K562 (cell line): ENCODE measurements around the gene GAPDH. TPM values are rescaled to one million over a fixed set of nuclear protein-coding genes. Genes with fewer than 3 reads are reported as not detected.

Experiments used
- ATAC-seq: fragments of 200-7000 bp; cut with Tn5 transposase; 3 replicates; pipeline ENCODE4 v1.9.1; 2020; ENCODE audit warnings: moderate library complexity
- BruUV-seq: library from RNA; stranded (reverse); fragments of 400-500 nt; replicated peaks from 2 replicates; lab custom pipeline; 2021; lab: Mats Ljungman, UMichigan
- CTCF ChIA-PET: fragments of 300-600 bp; formaldehyde crosslinking; extraction: SDS; loops from one replicate; lab custom pipeline; 2021; ENCODE audit warnings: low intra/inter-chr PET ratio; lab: Yijun Ruan, JAX
- POLR2A ChIA-PET: fragments of 300-600, 350-650 bp; sonication (Branson Sonifier 250); formaldehyde crosslinking; extraction: SDS; loops from one replicate; lab custom pipeline; 2021; ENCODE audit warnings: antibody characterized with exemption, inconsistent platforms; lab: Yijun Ruan, JAX
- DNase-seq, 4 experiments: peaks; one replicate each; pipeline versions ENCODE4 v3.0.0 to v3.0.0-alpha.2; 2011 to 2018; ENCODE audit warnings: low spot score in 3 of 4, mixed read lengths in 3 of 4; ENCODE audit errors: extremely low read depth in 1 of 4
- FAIRE-seq: peaks from 2 replicates; lab custom pipeline; 2011; peaks lifted over from hg19 to GRCh38; lab: Jason Lieb, UNC
- H2AFZ ChIP-seq: 2 replicates; pipeline ENCODE4 v1.6.0; 2011; ENCODE audit warnings: low read depth, low read length, control low read depth, inconsistent platforms
- H3K27ac ChIP-seq: fragments of 200-600 bp; 3 replicates; pipeline ENCODE4 v1.8.0; 2011; ENCODE audit warnings: low read depth, mild to moderate bottlenecking, control low read depth, inconsistent platforms, low read length, moderate library complexity, mixed read lengths; ENCODE audit errors: extremely low read depth
- H3K27me3 ChIP-seq, 2 experiments: fragments of 300-600 bp in 1 of 2; 2 replicates in 1 of 2; 3 replicates in 1 of 2; pipeline versions ENCODE4 v1.6.0 to v1.8.0; 2011; ENCODE audit warnings: inconsistent platforms in 2 of 2, low read length in 2 of 2, mild to moderate bottlenecking in 1 of 2, mixed read lengths in 1 of 2, moderate library complexity in 1 of 2; ENCODE audit not compliant: control insufficient read depth in 2 of 2, insufficient read depth in 2 of 2
- H3K36me3 ChIP-seq: fragments of 300-600 bp; 3 replicates; pipeline ENCODE4 v1.8.0; 2011; ENCODE audit warnings: mild to moderate bottlenecking, low read length, inconsistent platforms; ENCODE audit not compliant: control insufficient read depth, insufficient read depth
- H3K4me1 ChIP-seq, 2 experiments: fragments of 200-600 bp in 1 of 2; replicated peaks in 1 of 2; 2 replicates in 1 of 2; 3 replicates in 1 of 2; pipeline versions ENCODE4 v1.5.1 to v1.8.0; 2011; ENCODE audit warnings: inconsistent platforms in 2 of 2, low read length in 2 of 2, mild to moderate bottlenecking in 1 of 2, mixed read lengths in 1 of 2, moderate library complexity in 1 of 2; ENCODE audit not compliant: control insufficient read depth in 2 of 2, insufficient read depth in 2 of 2
- H3K4me2 ChIP-seq: 2 replicates; pipeline ENCODE4 v1.6.1; 2011; ENCODE audit warnings: low read length, control low read depth, inconsistent platforms, mixed read lengths; ENCODE audit not compliant: insufficient read depth
- H3K4me3 ChIP-seq: fragments of 200-600 bp; sonication (generic), shearing (Covaris generic); 2 replicates; pipeline ENCODE4 v1.5.1; 2016; ENCODE audit warnings: control low read depth, inconsistent platforms
- H3K79me2 ChIP-seq: fragments of 200-600 bp; 3 replicates; pipeline ENCODE4 v1.8.0; 2011; ENCODE audit warnings: low read length, inconsistent platforms; ENCODE audit not compliant: control insufficient read depth, insufficient read depth
- H3K9ac ChIP-seq, 2 experiments: 2 replicates each; pipeline versions ENCODE4 v1.6.0 to v1.6.1; 2011; ENCODE audit warnings: low read depth in 2 of 2, low read length in 2 of 2, control low read depth in 1 of 2, inconsistent platforms in 1 of 2, mild to moderate bottlenecking in 1 of 2, mixed read lengths in 1 of 2; ENCODE audit not compliant: insufficient read depth in 1 of 2
- H3K9me1 ChIP-seq: one replicate; pipeline ENCODE4 v1.6.0; 2011; ENCODE audit warnings: inconsistent platforms, mild to moderate bottlenecking, low read length, moderate library complexity; ENCODE audit not compliant: control insufficient read depth, insufficient read depth
- H3K9me3 ChIP-seq: replicated peaks from 2 replicates; pipeline ENCODE4 v1.5.1; 2011; ENCODE audit warnings: low read depth, low read length, inconsistent platforms; ENCODE audit not compliant: control insufficient read depth, insufficient read depth
- H4K20me1 ChIP-seq: replicated peaks from 2 replicates; pipeline ENCODE4 v1.6.1; 2011; ENCODE audit warnings: low read length, inconsistent platforms, mixed read lengths; ENCODE audit not compliant: control insufficient read depth, insufficient read depth
- ADNP ChIP-seq: fragments of 200-800 bp; sonication (Bioruptor generic); IDR thresholded peaks from 2 replicates; pipeline ENCODE4 v1.6.1; 2016; ENCODE audit warnings: missing genetic modification characterization, missing compliant biosample characterization
- CBX5 ChIP-seq: IDR thresholded peaks from 2 replicates; pipeline ENCODE4 v1.6.1; 2014; ENCODE audit warnings: low read depth, borderline replicate concordance
- FUS ChIP-seq: fragments of 200-400 bp; formaldehyde crosslinking; optimal IDR thresholded peaks from 2 replicates; pipeline ENCODE3; 2017; ENCODE audit warnings: low read depth, low read length
- HNRNPUL1 ChIP-seq: fragments of 200-400 bp; formaldehyde crosslinking; IDR thresholded peaks from 2 replicates; pipeline ENCODE4 v1.6.1; 2017; ENCODE audit warnings: low read length
- POU5F1 ChIP-seq: fragments of 150-350 bp; IDR thresholded peaks from 2 replicates; pipeline ENCODE4 v1.6.1; 2014; ENCODE audit warnings: borderline replicate concordance, low read length, low read depth, mild to moderate bottlenecking; ENCODE audit not compliant: partially characterized antibody
- PTRF ChIP-seq: fragments of 450-650 bp; IDR thresholded peaks from 2 replicates; pipeline ENCODE4 v1.6.1; 2016; ENCODE audit warnings: mild to moderate bottlenecking, missing genetic modification characterization, missing compliant biosample characterization
- RBM25 ChIP-seq: fragments of 200-400 bp; formaldehyde crosslinking; IDR thresholded peaks from 2 replicates; pipeline ENCODE4 v1.6.1; 2018; ENCODE audit warnings: low read length, low read depth, moderate library complexity; ENCODE audit not compliant: severe bottlenecking
- TARDBP ChIP-seq: fragments of 450-650 bp; IDR thresholded peaks from 2 replicates; pipeline ENCODE4 v1.6.1; 2016
- TSHZ1 ChIP-seq: fragments of 250-450 bp; sonication (Bioruptor Pico); IDR thresholded peaks from 2 replicates; pipeline ENCODE4 v1.4.0; 2020; ENCODE audit warnings: mild to moderate bottlenecking, moderate library complexity
- ZNF311 ChIP-seq: fragments of 250-450 bp; sonication (Bioruptor Pico); IDR thresholded peaks from 2 replicates; pipeline ENCODE4 v1.4.0; 2020; ENCODE audit warnings: mild to moderate bottlenecking, moderate library complexity
- WGBS: fragments of 100-300 bp; shearing (Covaris generic); methylation state at CpG from one replicate; pipeline ENCODE4 v1.1.6; 2016; ENCODE audit warnings: low coverage, mixed read lengths; ENCODE audit not compliant: insufficient coverage; ENCODE audit errors: missing lambda C conversion rate; 5-methylcytosine and 5-hydroxymethylcytosine counted together
- in situ Hi-C: fragments of 300-500 bp; cut with MboI; formaldehyde crosslinking; loops from 4 replicates; pipeline ENCODE4 v1.15.0; 2018; ENCODE audit warnings: inconsistent platforms, mixed read lengths
- intact Hi-C: fragments of 100-400 bp; cut with micrococcal nuclease; formaldehyde crosslinking; loops from 2 replicates; pipeline ENCODE4 v1.14.2; 2022
- polyA plus RNA-seq, 8 experiments: library from polyadenylated mRNA; depleted of rRNA in 4 of 8; stranded (reverse) in 5 of 8; unstranded in 3 of 8; fragments of >200 nt; fragmentation: Nextera tagmentation in 2 of 8; fragmentation: Illumina TruSeq in 1 of 8; extraction: Ambion mirVana in 2 of 8; extraction: Trizol in 1 of 8; gene quantifications; 2 replicates each; pipeline versions ENCODE4 v1.2.1 to v1.2.3, GENCODE V29; 2011 to 2014; ENCODE audit warnings: inconsistent platforms in 1 of 8, missing spikeins in 1 of 8
- total RNA-seq, 7 experiments: library from RNA; depleted of rRNA in 6 of 7; stranded (reverse); fragments of >200 nt in 6 of 7; fragmentation: Illumina TruSeq in 2 of 7; extraction: Trizol in 2 of 7; gene quantifications; 2 replicates each; pipeline versions ENCODE4 v1.2.1 to v1.2.3, GENCODE V29; 2011 to 2021; ENCODE audit warnings: low replicate concordance in 1 of 7
- TF ChIP-seq, protein P1 (sequence below), 2 experiments: fragments of 450-650 bp; IDR thresholded peaks; 2 replicates each; pipeline ENCODE4 v1.6.1; 2016
- TF ChIP-seq, protein P2 (sequence below): fragments of 200-800 bp; sonication (Bioruptor generic); IDR thresholded peaks from 2 replicates; pipeline ENCODE4 v1.6.1; 2016; ENCODE audit warnings: missing genetic modification characterization, missing compliant biosample characterization

GAPDH gene
- total and polyA plus RNA-seq, 9 of the 15 experiments (the other 6 are each of a cell fraction or from before 2014, with no cell fraction given) = 2,206 to 6,793 (median 4,217) TPM

GRCh38 chr12:6520186-6520585 is 14.1 kb upstream of the GAPDH start:
- FAIRE-seq = no peak

More at GRCh38 chr12:6520186-6520585, 14.1 kb upstream of the GAPDH start:
- Histone ChIP-seq H3K79me2 (no peaks in the 10 kb centered on the region), H3K9me3 (no peaks in the 10 kb centered on the region), H3K27me3 (no peaks in the 10 kb centered on the region), H4K20me1 (no peaks in the 10 kb centered on the region), H3K9me1 (no peaks in the 10 kb centered on the region), H3K4me1 (no peaks in the 10 kb centered on the region), H3K4me3 (no peak overlapping the region), H3K4me2 (no peak overlapping the region), H3K27ac (no peak overlapping the region), H2AFZ (no peak overlapping the region), H3K9ac (no peak overlapping the region), H3K36me3 (peaks cover 94% of the 10 kb centered on the region)
- POLR2A ChIA-PET = interaction anchor here (1.2 kb wide), 1 partner anchor 11 kb away, joined by 3 read pairs; no protein-coding TSS in a partner anchor
- BruUV-seq = no TSS peak
- CTCF ChIA-PET = no interaction called here
- no peak for ATAC-seq
- in situ Hi-C loops = no loop called here
- 86% methylated on average over 3 of the region's 3 CpGs for WGBS
- intact Hi-C loops = no loop called here
- DNase-seq = no peak
- TF ChIP-seq TSHZ1 (CRISPR knock-in tag) = no peak
- TF ChIP-seq, protein P1, sequence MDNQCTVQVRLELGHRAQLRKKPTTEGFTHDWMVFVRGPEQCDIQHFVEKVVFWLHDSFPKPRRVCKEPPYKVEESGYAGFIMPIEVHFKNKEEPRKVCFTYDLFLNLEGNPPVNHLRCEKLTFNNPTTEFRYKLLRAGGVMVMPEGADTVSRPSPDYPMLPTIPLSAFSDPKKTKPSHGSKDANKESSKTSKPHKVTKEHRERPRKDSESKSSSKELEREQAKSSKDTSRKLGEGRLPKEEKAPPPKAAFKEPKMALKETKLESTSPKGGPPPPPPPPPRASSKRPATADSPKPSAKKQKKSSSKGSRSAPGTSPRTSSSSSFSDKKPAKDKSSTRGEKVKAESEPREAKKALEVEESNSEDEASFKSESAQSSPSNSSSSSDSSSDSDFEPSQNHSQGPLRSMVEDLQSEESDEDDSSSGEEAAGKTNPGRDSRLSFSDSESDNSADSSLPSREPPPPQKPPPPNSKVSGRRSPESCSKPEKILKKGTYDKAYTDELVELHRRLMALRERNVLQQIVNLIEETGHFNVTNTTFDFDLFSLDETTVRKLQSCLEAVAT (IDR thresholded peaks at IDR 0.05) = no peak
- no peak for TF ChIP-seq ZNF311 (CRISPR knock-in tag)
- no peak for TF ChIP-seq TARDBP
- TF ChIP-seq ADNP (tag) = no peak
- TF ChIP-seq RBM25 = no peak
- TF ChIP-seq FUS = no peak
- no peak for TF ChIP-seq PTRF (tag)
- no peak for TF ChIP-seq HNRNPUL1
- no peak for TF ChIP-seq POU5F1
- no peak for TF ChIP-seq CBX5
- TF ChIP-seq, protein P2, sequence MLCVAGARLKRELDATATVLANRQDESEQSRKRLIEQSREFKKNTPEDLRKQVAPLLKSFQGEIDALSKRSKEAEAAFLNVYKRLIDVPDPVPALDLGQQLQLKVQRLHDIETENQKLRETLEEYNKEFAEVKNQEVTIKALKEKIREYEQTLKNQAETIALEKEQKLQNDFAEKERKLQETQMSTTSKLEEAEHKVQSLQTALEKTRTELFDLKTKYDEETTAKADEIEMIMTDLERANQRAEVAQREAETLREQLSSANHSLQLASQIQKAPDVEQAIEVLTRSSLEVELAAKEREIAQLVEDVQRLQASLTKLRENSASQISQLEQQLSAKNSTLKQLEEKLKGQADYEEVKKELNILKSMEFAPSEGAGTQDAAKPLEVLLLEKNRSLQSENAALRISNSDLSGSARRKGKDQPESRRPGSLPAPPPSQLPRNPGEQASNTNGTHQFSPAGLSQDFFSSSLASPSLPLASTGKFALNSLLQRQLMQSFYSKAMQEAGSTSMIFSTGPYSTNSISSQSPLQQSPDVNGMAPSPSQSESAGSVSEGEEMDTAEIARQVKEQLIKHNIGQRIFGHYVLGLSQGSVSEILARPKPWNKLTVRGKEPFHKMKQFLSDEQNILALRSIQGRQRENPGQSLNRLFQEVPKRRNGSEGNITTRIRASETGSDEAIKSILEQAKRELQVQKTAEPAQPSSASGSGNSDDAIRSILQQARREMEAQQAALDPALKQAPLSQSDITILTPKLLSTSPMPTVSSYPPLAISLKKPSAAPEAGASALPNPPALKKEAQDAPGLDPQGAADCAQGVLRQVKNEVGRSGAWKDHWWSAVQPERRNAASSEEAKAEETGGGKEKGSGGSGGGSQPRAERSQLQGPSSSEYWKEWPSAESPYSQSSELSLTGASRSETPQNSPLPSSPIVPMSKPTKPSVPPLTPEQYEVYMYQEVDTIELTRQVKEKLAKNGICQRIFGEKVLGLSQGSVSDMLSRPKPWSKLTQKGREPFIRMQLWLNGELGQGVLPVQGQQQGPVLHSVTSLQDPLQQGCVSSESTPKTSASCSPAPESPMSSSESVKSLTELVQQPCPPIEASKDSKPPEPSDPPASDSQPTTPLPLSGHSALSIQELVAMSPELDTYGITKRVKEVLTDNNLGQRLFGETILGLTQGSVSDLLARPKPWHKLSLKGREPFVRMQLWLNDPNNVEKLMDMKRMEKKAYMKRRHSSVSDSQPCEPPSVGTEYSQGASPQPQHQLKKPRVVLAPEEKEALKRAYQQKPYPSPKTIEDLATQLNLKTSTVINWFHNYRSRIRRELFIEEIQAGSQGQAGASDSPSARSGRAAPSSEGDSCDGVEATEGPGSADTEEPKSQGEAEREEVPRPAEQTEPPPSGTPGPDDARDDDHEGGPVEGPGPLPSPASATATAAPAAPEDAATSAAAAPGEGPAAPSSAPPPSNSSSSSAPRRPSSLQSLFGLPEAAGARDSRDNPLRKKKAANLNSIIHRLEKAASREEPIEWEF (CRISPR knock-in tag) = no peak
